Measurements from ENCODE around the gene ACAP3.

- TF ChIP-seq, protein P1, sequence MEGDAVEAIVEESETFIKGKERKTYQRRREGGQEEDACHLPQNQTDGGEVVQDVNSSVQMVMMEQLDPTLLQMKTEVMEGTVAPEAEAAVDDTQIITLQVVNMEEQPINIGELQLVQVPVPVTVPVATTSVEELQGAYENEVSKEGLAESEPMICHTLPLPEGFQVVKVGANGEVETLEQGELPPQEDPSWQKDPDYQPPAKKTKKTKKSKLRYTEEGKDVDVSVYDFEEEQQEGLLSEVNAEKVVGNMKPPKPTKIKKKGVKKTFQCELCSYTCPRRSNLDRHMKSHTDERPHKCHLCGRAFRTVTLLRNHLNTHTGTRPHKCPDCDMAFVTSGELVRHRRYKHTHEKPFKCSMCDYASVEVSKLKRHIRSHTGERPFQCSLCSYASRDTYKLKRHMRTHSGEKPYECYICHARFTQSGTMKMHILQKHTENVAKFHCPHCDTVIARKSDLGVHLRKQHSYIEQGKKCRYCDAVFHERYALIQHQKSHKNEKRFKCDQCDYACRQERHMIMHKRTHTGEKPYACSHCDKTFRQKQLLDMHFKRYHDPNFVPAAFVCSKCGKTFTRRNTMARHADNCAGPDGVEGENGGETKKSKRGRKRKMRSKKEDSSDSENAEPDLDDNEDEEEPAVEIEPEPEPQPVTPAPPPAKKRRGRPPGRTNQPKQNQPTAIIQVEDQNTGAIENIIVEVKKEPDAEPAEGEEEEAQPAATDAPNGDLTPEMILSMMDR (IDR thresholded peaks at IDR 0.05), result peak; percentile 43
- no peak for TF ChIP-seq POLR2AphosphoS2 (conservative IDR thresholded peaks at IDR 0.05; ENCODE audit: low read length)
- TF ChIP-seq, protein P2, sequence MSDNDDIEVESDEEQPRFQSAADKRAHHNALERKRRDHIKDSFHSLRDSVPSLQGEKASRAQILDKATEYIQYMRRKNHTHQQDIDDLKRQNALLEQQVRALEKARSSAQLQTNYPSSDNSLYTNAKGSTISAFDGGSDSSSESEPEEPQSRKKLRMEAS (IDR thresholded peaks at IDR 0.05), result peak; percentile 59; the same call in 1 of the 2 replicates
- TF ChIP-seq POLR2A (IDR thresholded peaks at IDR 0.05; ENCODE audit: low read length), result no peak
- no peak for TF ChIP-seq BHLHE40 (IDR thresholded peaks at IDR 0.05; ENCODE audit: low read depth, low read length)
- TF ChIP-seq ESRRA (IDR thresholded peaks at IDR 0.05; ENCODE audit: borderline replicate concordance, low read length), result no peak
- no peak for TF ChIP-seq NPAS2 (CRISPR knock-in tag; IDR thresholded peaks at IDR 0.05; ENCODE audit: borderline replicate concordance)
- no peak for TF ChIP-seq ZNF302 (CRISPR knock-in tag; IDR thresholded peaks at IDR 0.05)
Observed at GRCh38 chr1:1344655-1345361, 37.1 kb upstream of the ACAP3 start.
